Neural cell (in vitro differentiated cells): ENCODE data around the gene TMPRSS2. TPM values are rescaled to one million over a fixed set of nuclear protein-coding genes. Genes with fewer than 3 reads are reported as not detected.

Source experiments
- H2AFZ ChIP-seq: fragments of 200-600, 300-800 bp; sonication (generic), shearing (Covaris generic); 2 replicates; pipeline ENCODE4 v1.6.0; 2014; ENCODE audit warnings: low read depth, mild to moderate bottlenecking, antibody characterized with exemption, low read length, moderate library complexity
- H3F3A ChIP-seq: fragments of 200-600 bp; shearing (Covaris generic); 2 replicates; pipeline ENCODE4 v1.6.1; 2016; ENCODE audit warnings: mild to moderate bottlenecking, moderate library complexity, mixed read lengths, antibody characterized with exemption, low read length; ENCODE audit not compliant: insufficient read depth, poor library complexity, severe bottlenecking
- H3K27ac ChIP-seq: fragments of 200-600, 300-800 bp; sonication (generic), shearing (Covaris generic); 2 replicates; pipeline ENCODE4 v1.5.1; 2014; ENCODE audit warnings: mild to moderate bottlenecking, low read length, moderate library complexity
- H3K27me3 ChIP-seq: fragments of 300-800, 200-600 bp; sonication (generic), shearing (Covaris generic); 2 replicates; pipeline ENCODE4 v1.6.0; 2014; ENCODE audit warnings: mild to moderate bottlenecking, low read depth, low read length, moderate library complexity; ENCODE audit not compliant: insufficient read depth
- H3K36me3 ChIP-seq: fragments of 300-800, 200-600 bp; sonication (generic), shearing (Covaris generic); 2 replicates; pipeline ENCODE4 v1.5.1; 2014; ENCODE audit warnings: mild to moderate bottlenecking, antibody characterized with exemption, low read length, moderate library complexity; ENCODE audit not compliant: insufficient read depth
- H3K4me2 ChIP-seq: fragments of 300-800, 200-600 bp; sonication (generic), shearing (Covaris generic); 2 replicates; pipeline ENCODE4 v1.6.0; 2014; ENCODE audit warnings: mild to moderate bottlenecking, low read length
- H3K4me3 ChIP-seq: fragments of 300-800, 200-600 bp; sonication (generic), shearing (Covaris generic); 2 replicates; pipeline ENCODE4 v1.5.1; 2014; ENCODE audit warnings: mild to moderate bottlenecking, low read length, moderate library complexity
- H3K79me2 ChIP-seq: fragments of 200-600 bp; shearing (Covaris generic); replicated peaks from 2 replicates; pipeline ENCODE4 v1.6.0; 2014; ENCODE audit warnings: mild to moderate bottlenecking, low read length, moderate library complexity; ENCODE audit not compliant: insufficient read depth
- H3K9ac ChIP-seq: fragments of 300-800, 200-600 bp; sonication (generic), shearing (Covaris generic); 2 replicates; pipeline ENCODE4 v1.6.1; 2016; ENCODE audit warnings: mild to moderate bottlenecking, low read length, mixed read lengths
- H3K9me2 ChIP-seq: fragments of 200-600 bp; shearing (Covaris generic); 2 replicates; pipeline ENCODE4 v1.6.1; 2016; ENCODE audit warnings: mild to moderate bottlenecking, low read length, mixed read lengths; ENCODE audit not compliant: insufficient read depth
- H3K9me3 ChIP-seq: fragments of 200-600, 300-800 bp; sonication (generic), shearing (Covaris generic); 2 replicates; pipeline ENCODE4 v1.6.1; 2016; ENCODE audit warnings: mild to moderate bottlenecking, mixed run types, low read length, moderate library complexity, mixed read lengths
- H4K20me1 ChIP-seq: fragments of 200-600 bp; shearing (Covaris generic); 2 replicates; pipeline ENCODE4 v1.6.1; 2016; ENCODE audit warnings: mild to moderate bottlenecking, mixed run types; ENCODE audit not compliant: insufficient read depth
- CTCF ChIP-seq: fragments of 450-650 bp; IDR thresholded peaks from 2 replicates; pipeline ENCODE4 v1.5.1; 2014; ENCODE audit warnings: antibody characterized with exemption, mild to moderate bottlenecking, moderate library complexity; ENCODE audit not compliant: poor library complexity, severe bottlenecking
- EP300 ChIP-seq: fragments of 450-650 bp; conservative IDR thresholded peaks from 2 replicates; pipeline ENCODE4 v1.6.1; 2014; ENCODE audit warnings: antibody characterized with exemption, mild to moderate bottlenecking, moderate library complexity; ENCODE audit not compliant: poor library complexity, severe bottlenecking
- EZH2 ChIP-seq: fragments of 200-600, 300-800 bp; shearing (Covaris generic), sonication (generic); IDR thresholded peaks from 2 replicates; pipeline ENCODE4 v1.6.1; 2014; ENCODE audit warnings: antibody characterized with exemption, low read length, borderline replicate concordance, mild to moderate bottlenecking; ENCODE audit not compliant: insufficient read depth, poor library complexity, severe bottlenecking
- MXI1 ChIP-seq: fragments of 450-650 bp; conservative IDR thresholded peaks from 2 replicates; pipeline ENCODE4 v1.6.1; 2014; ENCODE audit warnings: antibody characterized with exemption, mild to moderate bottlenecking; ENCODE audit not compliant: poor library complexity, severe bottlenecking
- POLR2AphosphoS5 ChIP-seq: IDR thresholded peaks from 2 replicates; pipeline ENCODE4 v1.6.1; 2012
- RAD21 ChIP-seq: fragments of 450-650 bp; conservative IDR thresholded peaks from 2 replicates; pipeline ENCODE4 v1.6.1; 2014; ENCODE audit warnings: antibody characterized with exemption, mild to moderate bottlenecking, moderate library complexity
- REST ChIP-seq: IDR thresholded peaks from 2 replicates; pipeline ENCODE4 v1.6.1; 2012; ENCODE audit warnings: borderline replicate concordance
- SMC3 ChIP-seq: fragments of 450-650 bp; conservative IDR thresholded peaks from 2 replicates; pipeline ENCODE4 v1.6.1; 2014; ENCODE audit warnings: antibody characterized with exemption, mild to moderate bottlenecking, moderate library complexity; ENCODE audit not compliant: poor library complexity
- TAF1 ChIP-seq: IDR thresholded peaks from 2 replicates; pipeline ENCODE4 v1.6.1; 2012; ENCODE audit warnings: low read depth
- polyA plus RNA-seq: library from polyadenylated mRNA; depleted of rRNA; stranded (reverse); fragments of >200 nt; gene quantifications from 2 replicates; pipeline ENCODE4 v1.2.3, GENCODE V29; 2014

Gene TMPRSS2
- polyA plus RNA-seq, 1 donor from 2014 or later: not detected

DNA sequence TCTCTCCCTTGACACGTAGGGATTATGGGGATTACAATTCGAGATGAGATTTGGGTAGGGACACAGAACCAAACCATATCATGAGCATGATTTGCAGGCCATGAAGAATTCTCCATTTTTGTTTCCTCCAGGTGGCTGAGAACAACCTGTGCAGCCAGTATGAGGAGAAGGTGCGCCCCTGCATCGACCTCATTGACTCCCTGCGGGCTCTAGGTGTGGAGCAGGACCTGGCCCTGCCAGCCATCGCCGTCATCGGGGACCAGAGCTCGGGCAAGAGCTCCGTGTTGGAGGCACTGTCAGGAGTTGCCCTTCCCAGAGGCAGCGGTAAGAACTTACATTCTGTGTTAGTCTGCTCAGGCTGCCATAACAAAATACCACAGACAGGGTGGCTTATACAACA, 72.3 kb downstream of the TMPRSS2 start:
- no peaks in the 10 kb centered on the region for H3K27me3 ChIP-seq
- H2AFZ ChIP-seq: no peak overlapping the region
- H3K4me2 ChIP-seq: no peak overlapping the region
- H3K79me2 ChIP-seq: no peaks in the 10 kb centered on the region
- H4K20me1 ChIP-seq: no peaks in the 10 kb centered on the region
- no peak overlapping the region for H3K9ac ChIP-seq
- TF ChIP-seq MXI1 (no peak), TAF1 (no peak), RAD21 (no peak), REST (no peak), EP300 (no peak), POLR2AphosphoS5 (no peak), SMC3 (no peak), EZH2 (no peak), CTCF (no peak)
- no peaks in the 10 kb centered on the region for H3F3A ChIP-seq
- H3K9me3 ChIP-seq: no peaks in the 10 kb centered on the region
- no peak overlapping the region for H3K4me3 ChIP-seq
- H3K27ac ChIP-seq: no peak overlapping the region
- H3K36me3 ChIP-seq: no peaks in the 10 kb centered on the region
- no peaks in the 10 kb centered on the region for H3K9me2 ChIP-seq

- Histone ChIP-seq H3K36me3 (no peaks in the 10 kb centered on the region), H4K20me1 (no peaks in the 10 kb centered on the region), H3K27me3 (no peaks in the 10 kb centered on the region), H3F3A (no peaks in the 10 kb centered on the region), H3K27ac (no peak overlapping the region), H3K9me3 (no peaks in the 10 kb centered on the region), H3K4me2 (no peak overlapping the region), H3K79me2 (no peaks in the 10 kb centered on the region), H2AFZ (no peak overlapping the region), H3K9me2 (no peaks in the 10 kb centered on the region), H3K9ac (no peak overlapping the region), H3K4me3 (no peak overlapping the region)
- TF ChIP-seq EP300 (no peak), SMC3 (no peak), MXI1 (no peak)
These were observed 74.4 kb downstream of the TMPRSS2 start for GRCh38 chr21:41433566-41433965.
